Suprapubic skin (tissue), 4 donors: Measurements from ENCODE around the gene PRCC.

Experiments used
- CTCF ChIP-seq, 2 donors: fragments of 200-600 bp in 1 of 2; fragments of 450-650 bp in 1 of 2; sonication (generic) in 1 of 2; IDR thresholded peaks; one replicate each; pipeline ENCODE4 v1.5.1; 2016 to 2019; ENCODE audit warnings: antibody characterized with exemption in 2 of 2, mild to moderate bottlenecking in 1 of 2, moderate library complexity in 1 of 2
- EP300 ChIP-seq: sonication (generic); formaldehyde crosslinking; IDR thresholded peaks from one replicate; pipeline ENCODE4 v1.6.1; 2017; ENCODE audit warnings: antibody characterized with exemption
- POLR2A ChIP-seq, 2 donors: fragments of 450-650 bp; IDR thresholded peaks; one replicate each; pipeline ENCODE4 v1.6.1; 2017; ENCODE audit warnings: antibody characterized with exemption in 2 of 2, mild to moderate bottlenecking in 2 of 2, moderate library complexity in 2 of 2
- POLR2AphosphoS5 ChIP-seq, 3 donors: sonication (generic); formaldehyde crosslinking; IDR thresholded peaks; one replicate each; pipeline ENCODE4 v1.6.1; 2017; ENCODE audit warnings: antibody characterized with exemption in 3 of 3

- TF ChIP-seq CTCF (IDR thresholded peaks at IDR 0.05) (no peak), POLR2AphosphoS5 (IDR thresholded peaks at IDR 0.05) (no peak), POLR2A (IDR thresholded peaks at IDR 0.05) (no peak), EP300 (no peak)
Measured at GRCh38 chr1:156733989-156734584, 33.2 kb upstream of the PRCC start.
